Spleen (tissue), 11 donors: ENCODE results near the gene BRMS1. TPM values are rescaled to one million over a fixed set of nuclear protein-coding genes. Genes with fewer than 3 reads are reported as not detected.

Source experiments
- DNase-seq: peaks from one replicate; pipeline ENCODE4 v3.0.0-alpha.2; 2020
- H3K27ac ChIP-seq, 8 donors: fragments of 200-600 bp; sonication (generic) in 7 of 8; 1 replicate in 4 of 8; 2 replicates in 4 of 8; pipeline versions ENCODE4 v1.5.0 to v1.8.0; 2016 to 2021; ENCODE audit warnings: inconsistent platforms in 4 of 8, mild to moderate bottlenecking in 4 of 8, moderate library complexity in 1 of 8
- H3K27me3 ChIP-seq, 7 donors: fragments of 200-600 bp; sonication (generic) in 6 of 7; replicated peaks in 1 of 7; 1 replicate in 4 of 7; 2 replicates in 3 of 7; pipeline versions ENCODE4 v1.5.0 to v1.8.0; 2016 to 2021; ENCODE audit warnings: inconsistent platforms in 3 of 7, mild to moderate bottlenecking in 1 of 7
- H3K36me3 ChIP-seq, 6 donors: fragments of 200-600 bp; sonication (generic) in 5 of 6; 1 replicate in 4 of 6; 2 replicates in 2 of 6; pipeline versions ENCODE4 v1.5.0 to v1.8.0; 2016 to 2021; ENCODE audit warnings: inconsistent platforms in 2 of 6
- H3K4me1 ChIP-seq, 6 donors: fragments of 200-600 bp; sonication (generic) in 5 of 6; 1 replicate in 3 of 6; 2 replicates in 3 of 6; pipeline versions ENCODE4 v1.5.0 to v1.8.0; 2016 to 2021; ENCODE audit warnings: inconsistent platforms in 3 of 6
- H3K4me3 ChIP-seq, 8 donors: fragments of 200-600 bp; sonication (generic) in 7 of 8; 1 replicate in 4 of 8; 2 replicates in 4 of 8; pipeline versions ENCODE4 v1.5.0 to v1.8.0; 2016 to 2021; ENCODE audit warnings: inconsistent platforms in 4 of 8, mild to moderate bottlenecking in 4 of 8, moderate library complexity in 2 of 8
- H3K9me3 ChIP-seq, 8 donors: fragments of 200-600 bp; sonication (generic) in 7 of 8; 1 replicate in 4 of 8; 2 replicates in 4 of 8; pipeline versions ENCODE4 v1.5.0 to v1.8.0; 2016 to 2021; ENCODE audit warnings: inconsistent platforms in 4 of 8
- CTCF ChIP-seq, 11 experiments: fragments of 200-600 bp in 7 of 11; fragments of 450-650 bp in 4 of 11; sonication (generic) in 4 of 11; IDR thresholded peaks in 8 of 11; conservative IDR thresholded peaks in 3 of 11; 1 replicate in 7 of 11; 2 replicates in 4 of 11; pipeline versions ENCODE4 v1.4.0 to v1.8.0; 2016 to 2021; ENCODE audit warnings: antibody characterized with exemption in 11 of 11, inconsistent platforms in 4 of 11, mild to moderate bottlenecking in 1 of 11
- POLR2A ChIP-seq, 3 donors: fragments of 450-650 bp; IDR thresholded peaks; one replicate each; pipeline ENCODE4 v1.5.1; 2017; ENCODE audit warnings: antibody characterized with exemption in 3 of 3, mild to moderate bottlenecking in 1 of 3
- POLR2AphosphoS5 ChIP-seq, 3 donors: sonication (generic); formaldehyde crosslinking; IDR thresholded peaks; one replicate each; pipeline ENCODE4 v1.5.1; 2017; ENCODE audit warnings: antibody characterized with exemption in 3 of 3
- WGBS, 5 donors: extraction: QIAGEN DNeasy Blood & Tissue Kit in 3 of 5; methylation state at CpG; one replicate each; pipeline versions ENCODE4 v1.1.5 to v1.1.7; 2013 to 2018; 5-methylcytosine and 5-hydroxymethylcytosine counted together
- intact Hi-C: fragments of 100-400 bp; cut with DNase I; formaldehyde crosslinking; loops from one replicate; pipeline ENCODE4 v1.15.0; 2023; ENCODE audit warnings: low total_unique reads
- polyA plus RNA-seq, 3 donors: library from polyadenylated mRNA; stranded (reverse); fragments of 200-250 nt; gene quantifications; one replicate each; pipeline ENCODE4 v1.2.1, GENCODE V29; 2013
- total RNA-seq, 7 donors: library from RNA; depleted of rRNA in 3 of 7; stranded (reverse); fragments of >200 nt in 3 of 7; fragmentation: NEBNext Ultra II Directional in 4 of 7; extraction: Animal tissue kit (Norgen Biotek cat#: 25700) in 4 of 7; gene quantifications; one replicate each; pipeline versions ENCODE4 v1.1.0 to v1.2.1, GENCODE V29; 2016 to 2021
- donor health status: healthy with polysubstance abuse.
- donor health status: DM: no; HTN: no; CAD: no; lungs with moderate emphysema.
- donor health status: DM: no; HTN: no; CAD: no.
- donor health status: Bipolar disorder and iron deficiency.
- donor health status: healthy.
- donor health status: DM: no; HTN: no; CAD: no.
- donor health status: DM: yes; HTN: yes; CAD: no.

Gene BRMS1
- total and polyA plus RNA-seq, 10 donors = 32.3 to 90.6 (median 42.8) TPM

GRCh38 chr11:66331542-66332370, 13.1 kb downstream of the BRMS1 start:
- peaks cover 0 to 36% (median 11%) of the 10 kb centered on the region in 6 donors for H3K36me3 ChIP-seq
- H3K4me1 ChIP-seq = peaks cover 21 to 66% (median 53%) of the 10 kb centered on the region in 6 donors
- H3K27ac ChIP-seq = no peak overlapping the region
- peak; percentile 61 for DNase-seq
- H3K9me3 ChIP-seq = no peaks in the 10 kb centered on the region
- intact Hi-C loops = no loop called here
- H3K4me3 ChIP-seq = no peak overlapping the region
- 87 to 94% (median 90%) methylated on average over 10 to 12 of the region's 12 CpGs for WGBS, 5 donors
- H3K27me3 ChIP-seq = peaks cover 0 to 11% (median 0%) of the 10 kb centered on the region in 7 donors
- TF ChIP-seq POLR2AphosphoS5 (IDR thresholded peaks at IDR 0.05) = no peak
- no peak for TF ChIP-seq CTCF (IDR thresholded peaks at IDR 0.05 in 8 of 11, conservative IDR thresholded peaks at IDR 0.05 in 3 of 11)
- TF ChIP-seq POLR2A (IDR thresholded peaks at IDR 0.05) = no peak

- no peaks in the 10 kb centered on the region for H3K9me3 ChIP-seq
- H3K27me3 ChIP-seq = peaks cover 0 to 5% (median 0%) of the 10 kb centered on the region in 7 donors
- peaks cover 0 to 35% (median 11%) of the 10 kb centered on the region in 6 donors for H3K36me3 ChIP-seq
- peaks cover 20 to 66% (median 52%) of the 10 kb centered on the region in 6 donors for H3K4me1 ChIP-seq
- DNase-seq = peak; percentile 69
- 46 to 80% (median 71%) methylated on average over 5 to 10 of the region's 10 CpGs for WGBS, 5 donors
- no peak overlapping the region for H3K4me3 ChIP-seq
- H3K27ac ChIP-seq = no peak overlapping the region
- TF ChIP-seq POLR2A (IDR thresholded peaks at IDR 0.05) = no peak
- TF ChIP-seq CTCF (IDR thresholded peaks at IDR 0.05 in 8 of 11, conservative IDR thresholded peaks at IDR 0.05 in 3 of 11) = no peak
- no peak for TF ChIP-seq POLR2AphosphoS5 (IDR thresholded peaks at IDR 0.05)
- intact Hi-C loops = no loop called here
Observed at GRCh38 chr11:66330931-66331330, 14.0 kb downstream of the BRMS1 start.

GRCh38 chr11:66329165-66329673, 15.7 kb downstream of the BRMS1 start:
- DNase-seq = peak; percentile 28
- intact Hi-C loops = loop anchor here (2.0 kb wide), 1 partner anchor 16 kb away; no protein-coding TSS in a partner anchor

More at GRCh38 chr11:66329165-66329673, 15.7 kb downstream of the BRMS1 start:
- TF ChIP-seq POLR2AphosphoS5 (IDR thresholded peaks at IDR 0.05) (no peak), POLR2A (IDR thresholded peaks at IDR 0.05) (no peak), CTCF (IDR thresholded peaks at IDR 0.05 in 8 of 11, conservative IDR thresholded peaks at IDR 0.05 in 3 of 11) (no peak)
- no peaks in the 10 kb centered on the region for H3K9me3 ChIP-seq
- no peak overlapping the region for H3K4me3 ChIP-seq
- WGBS, 5 donors = 81 to 95% (median 86%) methylated on average over 3 of the region's 3 CpGs
- no peaks in the 10 kb centered on the region for H3K27me3 ChIP-seq
- peak overlapping the region in 5 of 8 donors; percentile 44 to 71 (median 59) for H3K27ac ChIP-seq
- H3K36me3 ChIP-seq = peaks cover 0 to 31% (median 11%) of the 10 kb centered on the region in 6 donors
- peaks cover 16 to 59% (median 41%) of the 10 kb centered on the region in 6 donors for H3K4me1 ChIP-seq
